HG02678 (cell line): ENCODE data around the gene CYTH2.
"Not testable (repeated sequence)": the region's sequence is repeated elsewhere in the genome, so short reads cannot be mapped to it uniquely, and the experiment has no call there.

ENCODE experiments used
- ATAC-seq: cut with Tn5 transposase; IDR thresholded peaks from one replicate; pipeline ENCODE4 v1.9.1; 2021; ENCODE audit warnings: mild to moderate bottlenecking, moderate library complexity; ENCODE audit not compliant: unreplicated experiment

Gene CYTH2

DNA sequence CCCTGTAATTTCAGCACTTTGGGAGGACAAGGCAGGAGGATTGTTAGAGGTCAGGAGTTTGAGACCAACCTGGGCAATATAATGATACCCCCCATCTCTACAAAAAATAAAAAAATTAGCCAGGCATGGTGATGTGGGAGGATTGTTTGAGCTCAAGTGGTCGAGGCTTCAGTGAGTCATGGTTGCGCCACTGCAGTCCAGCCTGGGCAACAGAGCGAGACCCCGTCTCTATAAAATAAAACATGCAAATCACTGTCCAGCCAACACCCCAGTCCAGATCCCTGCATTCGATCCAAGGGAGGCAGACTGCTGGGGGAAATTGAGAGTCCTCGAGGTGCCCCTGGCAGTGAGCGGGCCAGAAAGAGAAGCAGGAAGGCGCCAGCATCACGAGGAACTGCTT, 7.0 kb downstream of the CYTH2 start:
- ATAC-seq, result no peak

DNA sequence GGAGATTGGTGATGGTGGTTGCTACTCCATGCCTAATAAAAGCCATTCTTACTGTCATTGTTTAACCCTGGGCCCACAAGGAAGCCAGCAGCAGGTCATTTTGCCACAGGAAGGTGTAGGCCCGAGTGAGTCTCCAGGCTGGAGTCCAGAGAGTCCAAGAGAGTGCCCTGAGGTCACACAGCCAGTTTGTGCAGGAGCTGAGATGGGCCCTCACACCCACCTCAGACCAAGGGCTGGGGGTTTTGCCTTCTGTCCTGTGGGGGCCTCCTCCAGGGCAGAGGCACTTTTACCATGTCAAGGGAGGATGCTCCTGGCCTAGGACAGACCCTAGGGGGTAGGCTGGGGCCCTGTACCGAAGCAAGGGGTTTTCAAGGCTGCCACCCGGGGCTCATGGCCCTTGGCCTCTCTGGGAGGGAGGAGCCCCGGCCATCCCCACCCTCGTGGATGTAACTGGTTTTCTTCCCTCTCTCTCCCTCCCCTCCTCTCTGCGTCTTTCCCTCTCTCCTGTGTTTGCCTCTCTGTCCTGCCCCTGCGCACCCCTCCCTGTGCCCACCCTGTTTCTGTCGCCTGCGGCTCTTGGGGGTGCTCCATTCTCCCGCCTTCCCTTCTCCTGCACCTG, 8.0 kb downstream of the CYTH2 start:
- ATAC-seq, result no peak

DNA sequence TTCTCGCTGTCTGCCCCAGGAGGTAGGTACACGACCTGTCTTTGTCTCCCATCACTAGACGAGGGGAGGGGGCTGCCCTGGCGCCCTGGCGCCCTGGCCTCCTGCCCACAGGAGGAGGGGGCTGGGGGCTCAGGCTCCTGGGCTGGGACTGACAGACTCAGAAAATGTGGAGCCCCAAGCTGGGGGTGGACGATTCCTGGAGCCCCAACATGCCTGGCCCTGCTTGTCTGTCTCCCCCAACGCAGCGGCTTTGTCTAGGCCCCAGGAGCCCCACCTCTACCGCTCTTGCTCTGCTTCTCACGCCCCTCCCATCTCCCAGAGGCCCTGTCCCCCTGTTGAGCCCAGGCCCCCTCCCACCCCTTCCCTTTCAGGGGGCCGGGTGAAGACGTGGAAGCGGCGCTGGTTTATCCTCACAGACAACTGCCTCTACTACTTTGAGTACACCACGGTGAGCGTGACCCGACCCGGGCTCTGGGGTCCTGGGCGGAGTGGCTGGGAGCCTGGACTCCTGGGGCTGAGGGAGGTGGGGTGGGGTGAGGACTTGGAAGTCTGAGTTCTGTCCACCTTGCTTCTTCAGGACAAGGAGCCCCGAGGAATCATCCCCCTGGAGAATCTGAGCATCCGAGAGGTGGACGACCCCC, 8.6 kb downstream of the CYTH2 start:
- no peak for ATAC-seq

DNA sequence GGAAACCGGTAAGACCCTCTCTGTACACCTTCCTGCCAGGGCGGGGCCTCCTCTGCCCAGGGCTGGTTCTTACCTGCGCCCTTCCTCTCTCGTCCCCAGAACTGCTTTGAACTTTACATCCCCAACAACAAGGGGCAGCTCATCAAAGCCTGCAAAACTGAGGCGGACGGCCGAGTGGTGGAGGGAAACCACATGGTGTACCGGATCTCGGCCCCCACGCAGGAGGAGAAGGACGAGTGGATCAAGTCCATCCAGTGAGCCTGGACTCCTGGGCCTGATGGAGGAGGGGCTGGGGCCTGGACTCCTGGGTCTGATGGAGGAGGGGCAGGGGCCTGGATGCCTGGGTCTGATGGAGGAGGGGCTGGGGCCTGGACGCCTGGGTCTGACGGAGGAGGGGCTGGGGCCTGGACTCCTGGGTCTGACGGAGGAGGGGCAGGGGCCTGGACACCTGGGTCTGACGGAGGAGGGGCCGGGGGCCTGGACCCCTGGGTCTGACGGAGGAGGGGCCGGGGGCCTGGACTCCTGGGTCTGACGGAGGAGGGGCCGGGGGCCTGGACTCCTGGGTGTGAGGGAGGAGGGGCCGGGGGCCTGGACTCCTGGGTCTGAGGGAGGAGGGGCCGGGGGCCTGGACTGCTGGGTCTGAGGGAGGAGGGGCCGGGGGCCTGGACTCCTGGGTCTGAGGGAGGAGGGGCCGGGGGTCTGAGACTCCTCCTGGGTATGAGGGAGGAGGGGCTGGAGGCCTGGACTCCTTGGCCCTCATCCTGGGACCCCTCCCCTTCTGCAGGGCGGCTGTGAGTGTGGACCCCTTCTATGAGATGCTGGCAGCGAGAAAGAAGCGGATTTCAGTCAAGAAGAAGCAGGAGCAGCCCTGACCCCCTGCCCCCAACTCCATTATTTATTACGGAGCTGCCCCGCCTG, 9.4 kb downstream of the CYTH2 start:
- no peak for ATAC-seq

DNA sequence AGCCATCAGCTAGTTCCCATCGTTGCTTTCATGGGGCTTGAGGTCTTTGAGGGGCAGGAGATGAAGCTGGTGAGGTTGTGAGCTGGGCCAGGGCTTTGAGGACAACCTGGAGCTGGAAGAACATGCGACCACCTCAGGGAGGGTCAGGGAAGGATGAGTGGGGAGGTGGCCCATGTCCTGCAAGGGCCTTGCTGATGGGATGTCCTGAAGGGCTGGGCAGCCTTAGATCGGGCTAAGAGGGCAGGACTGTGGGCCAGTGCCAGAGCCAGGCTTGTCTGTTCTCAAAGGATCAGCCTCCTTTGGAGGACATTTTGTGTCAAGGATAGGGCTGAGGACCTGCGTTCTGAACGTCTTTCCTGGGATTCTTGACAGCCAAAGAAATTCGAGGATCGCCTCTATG, 10.5 kb downstream of the CYTH2 start:
- ATAC-seq, result no peak

DNA sequence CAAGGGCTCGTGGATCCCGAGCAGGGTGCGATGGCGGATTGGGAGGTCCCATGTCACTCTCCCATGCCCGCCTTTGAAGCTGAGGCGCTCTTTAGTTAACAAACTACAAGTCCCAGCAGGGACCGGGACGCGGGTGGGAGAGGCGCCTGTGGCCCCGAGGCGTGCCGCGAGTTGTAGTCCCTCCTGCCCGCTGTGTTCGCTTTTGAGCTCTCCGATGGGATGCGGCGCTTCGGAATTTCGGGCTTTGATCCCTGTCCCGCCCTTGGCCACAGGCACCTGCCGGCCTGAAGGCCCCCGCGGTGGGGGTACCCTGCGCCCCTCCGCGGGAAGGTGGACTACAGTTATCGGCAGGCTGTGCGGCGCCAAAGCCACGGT, 11.0 kb downstream of the CYTH2 start:
- ATAC-seq, result no peak

DNA sequence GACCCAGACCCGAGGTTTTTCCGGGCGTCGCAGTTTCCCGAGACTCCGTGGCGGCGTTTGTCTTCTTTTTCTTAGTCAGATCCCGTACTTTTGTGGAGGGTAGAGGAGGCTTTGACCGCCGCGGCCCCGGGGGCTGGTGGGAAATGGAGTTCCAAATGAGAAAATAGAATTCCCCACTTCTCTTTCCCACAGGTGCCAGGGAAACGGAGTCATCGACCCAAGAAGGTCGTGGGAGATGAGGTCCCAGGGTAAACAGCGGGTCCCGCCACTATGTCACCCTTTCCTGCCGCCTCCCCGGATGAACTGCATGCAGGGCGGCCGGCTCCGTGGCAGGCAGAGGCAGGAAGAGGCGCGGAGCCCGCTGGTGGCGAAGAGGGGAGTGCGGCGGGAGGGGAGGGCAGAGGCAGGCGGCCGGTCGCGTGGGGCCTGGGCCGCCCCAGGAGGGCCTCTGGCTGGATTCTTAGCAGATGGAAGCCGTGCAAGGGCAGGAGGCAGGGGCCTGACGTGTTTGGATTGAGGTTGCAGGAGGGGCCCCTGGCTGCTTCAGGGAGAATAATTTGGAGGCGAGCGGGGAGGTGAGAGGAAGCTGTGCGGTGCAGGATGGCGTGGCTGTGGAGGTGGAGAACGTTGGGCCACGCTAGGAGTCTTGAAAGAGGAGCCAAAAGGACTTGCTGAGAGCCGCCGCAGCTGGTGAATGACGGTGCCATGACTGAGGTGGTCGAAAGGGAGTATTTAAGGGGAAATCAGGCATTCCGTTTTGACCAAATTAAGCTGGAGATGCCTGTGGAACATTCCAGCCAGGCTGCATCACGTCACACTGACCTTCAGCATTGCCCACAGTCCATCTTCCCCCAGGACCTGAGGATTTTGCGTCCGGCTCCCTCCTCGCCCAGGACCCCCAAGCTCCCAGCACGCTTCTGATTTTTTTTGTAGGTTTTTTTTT, 11.7 kb downstream of the CYTH2 start:
- no peak for ATAC-seq

DNA sequence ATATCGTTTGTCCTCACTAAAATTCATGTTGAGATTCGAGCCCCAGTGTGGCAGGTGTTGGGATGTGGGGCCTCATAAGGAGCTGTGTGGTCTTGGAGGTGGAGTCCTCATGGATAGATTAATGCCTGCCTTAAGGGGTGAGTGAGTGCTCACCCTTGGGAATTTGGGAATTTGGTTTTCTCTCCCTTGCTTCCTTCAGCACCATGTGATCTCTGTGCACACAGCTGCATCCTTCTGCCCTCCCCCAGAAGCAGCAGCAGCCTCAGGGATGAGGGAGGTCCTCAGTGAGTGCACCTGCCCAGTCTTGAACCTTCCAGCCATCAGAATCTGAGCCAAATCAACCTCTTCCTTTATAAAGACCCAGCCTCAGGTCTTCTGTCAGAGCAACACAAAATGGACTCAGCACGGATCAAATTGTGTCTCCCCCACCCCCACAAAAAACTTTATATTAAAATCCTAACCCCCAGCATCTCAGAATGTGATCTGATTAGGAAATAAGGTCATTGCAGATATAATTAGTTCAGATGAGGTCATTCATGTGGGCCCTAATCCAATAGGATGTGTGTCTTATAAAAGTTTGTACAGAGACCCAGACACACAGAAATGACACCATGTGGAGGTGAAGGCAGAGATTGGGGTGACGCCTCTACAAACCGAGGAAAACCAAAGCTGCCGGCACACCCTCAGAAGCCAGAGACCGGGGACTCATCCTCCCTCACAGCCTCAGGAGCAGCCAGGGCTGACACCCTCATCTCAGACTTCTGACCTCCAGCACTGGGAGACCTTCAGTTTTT, 12.9 kb downstream of the CYTH2 start:
- no peak for ATAC-seq

DNA sequence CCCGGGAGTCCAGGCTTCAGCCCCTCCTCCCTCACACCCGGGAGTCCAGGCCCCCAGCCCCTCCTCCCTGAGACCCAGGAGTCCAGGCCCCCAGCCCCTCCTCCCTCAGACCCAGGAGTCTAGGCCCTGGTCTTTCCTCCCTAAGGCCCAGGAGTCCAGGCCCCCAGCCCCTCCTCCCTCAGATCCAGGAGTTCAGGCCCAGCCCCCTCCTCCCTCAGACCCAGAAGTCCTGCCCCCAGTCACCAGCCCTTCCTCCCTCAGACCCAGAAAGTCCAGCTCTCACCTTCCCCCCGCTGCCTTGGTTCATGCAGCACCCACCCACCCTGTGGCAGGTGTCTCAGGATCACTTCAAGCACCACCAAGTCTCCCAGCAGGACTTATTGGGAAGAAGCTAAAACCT, 14.1 kb downstream of the CYTH2 start:
- ATAC-seq, result no peak

DNA sequence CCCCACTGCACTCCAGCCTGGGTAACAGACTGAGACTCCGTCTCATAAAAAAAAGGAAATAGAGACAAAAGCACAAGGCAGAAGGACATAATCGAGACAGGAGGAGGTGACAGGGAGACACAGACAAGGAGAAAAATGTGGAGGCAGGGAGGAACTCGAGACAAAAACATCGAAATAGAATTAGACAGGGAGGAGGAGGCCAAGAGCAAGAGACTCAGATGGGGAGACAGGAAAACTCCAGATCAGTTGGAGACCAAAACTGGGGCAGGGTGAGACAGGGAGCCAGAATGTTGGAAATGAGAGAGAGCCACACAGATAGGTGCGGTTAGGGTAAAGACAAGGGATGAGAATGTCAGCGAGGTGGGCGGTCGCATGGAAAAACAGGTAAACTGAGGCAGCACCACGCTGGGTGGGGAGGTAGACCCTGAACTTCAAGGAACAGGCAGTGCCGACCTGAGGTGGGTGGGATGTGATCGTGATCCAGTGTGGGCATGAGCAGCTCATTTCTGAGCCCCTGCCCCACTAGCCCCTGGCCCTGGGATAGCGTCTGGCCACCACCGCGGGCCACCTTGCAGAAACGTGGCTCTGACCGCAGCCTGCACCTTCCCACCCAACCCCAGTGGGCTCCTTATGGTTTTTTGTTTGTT, 15.2 kb downstream of the CYTH2 start:
- ATAC-seq, result no peak

DNA sequence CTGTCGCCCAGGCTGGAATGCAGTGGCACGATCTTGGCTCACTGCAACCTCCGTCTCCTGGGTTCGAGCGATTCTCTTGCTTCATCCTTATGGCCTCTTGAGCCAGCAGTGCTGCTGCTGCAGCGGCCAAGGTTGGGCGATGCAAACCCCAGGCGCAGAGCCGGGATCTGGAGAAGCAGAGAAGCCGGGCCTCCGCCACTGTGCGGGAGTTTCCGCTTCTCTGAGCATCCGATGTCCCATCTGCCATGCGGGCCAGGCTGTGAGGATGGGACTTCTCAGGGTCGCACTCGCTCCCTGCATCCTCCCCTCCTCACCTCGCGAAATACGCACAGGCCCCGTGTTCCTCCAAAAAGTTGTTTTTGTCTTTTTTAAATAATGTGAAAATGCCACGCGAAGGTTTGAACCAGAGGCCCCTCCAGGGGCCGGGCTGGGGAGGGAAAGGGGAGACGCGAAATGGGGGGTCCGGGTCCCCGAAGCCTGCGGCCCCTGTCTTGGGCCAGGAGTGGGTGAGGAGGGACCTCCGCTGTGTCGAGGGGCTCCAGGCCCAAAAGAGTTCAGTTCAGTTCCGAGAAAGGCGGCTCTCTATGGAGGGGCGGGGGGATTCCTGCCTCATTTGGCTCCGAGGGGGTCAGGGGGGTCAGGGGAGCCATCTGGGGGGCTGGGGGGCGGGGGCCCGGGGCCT, 15.9 kb downstream of the CYTH2 start:
- ATAC-seq, result no peak

DNA sequence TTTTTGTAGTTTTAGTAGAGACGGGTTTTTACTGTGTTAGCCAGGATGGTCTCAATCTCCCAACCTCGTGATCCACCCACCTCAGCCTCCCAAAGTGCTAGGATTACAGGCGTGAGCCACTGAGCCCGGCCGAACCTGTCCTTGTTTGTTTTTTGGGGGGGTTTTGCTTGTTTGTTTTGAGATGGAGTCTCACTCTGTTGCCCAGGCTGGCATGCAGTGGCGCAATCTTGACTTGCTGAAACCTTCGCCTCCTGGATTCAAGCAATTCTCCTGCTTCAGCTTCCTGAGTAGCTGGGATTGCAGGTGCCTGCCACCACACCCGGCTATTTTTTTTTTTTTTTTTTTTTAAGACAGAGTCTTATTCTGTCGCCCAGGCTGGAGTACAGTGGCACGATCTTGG, 17.5 kb downstream of the CYTH2 start:
- not testable (repeated sequence) for ATAC-seq

DNA sequence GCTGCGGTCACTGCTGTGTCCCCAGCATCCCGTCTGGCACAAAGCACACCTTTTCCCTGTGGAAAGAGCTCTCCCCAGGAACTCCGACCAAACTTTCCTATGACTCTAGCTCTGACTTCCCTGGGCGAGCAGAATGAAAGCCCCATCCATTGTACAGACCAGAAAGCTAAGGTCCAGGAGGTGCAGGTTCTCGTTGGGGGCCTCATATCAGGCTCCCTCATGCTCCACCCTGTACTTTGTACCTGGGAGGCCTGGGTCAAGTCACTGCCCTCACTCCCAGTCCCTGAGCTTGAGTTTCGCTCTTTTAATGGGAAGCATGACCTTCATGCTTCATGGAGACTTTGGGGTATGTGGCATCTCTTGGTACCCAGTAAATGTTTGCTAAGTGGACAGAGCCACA, 18.4 kb downstream of the CYTH2 start:
- no peak for ATAC-seq

DNA sequence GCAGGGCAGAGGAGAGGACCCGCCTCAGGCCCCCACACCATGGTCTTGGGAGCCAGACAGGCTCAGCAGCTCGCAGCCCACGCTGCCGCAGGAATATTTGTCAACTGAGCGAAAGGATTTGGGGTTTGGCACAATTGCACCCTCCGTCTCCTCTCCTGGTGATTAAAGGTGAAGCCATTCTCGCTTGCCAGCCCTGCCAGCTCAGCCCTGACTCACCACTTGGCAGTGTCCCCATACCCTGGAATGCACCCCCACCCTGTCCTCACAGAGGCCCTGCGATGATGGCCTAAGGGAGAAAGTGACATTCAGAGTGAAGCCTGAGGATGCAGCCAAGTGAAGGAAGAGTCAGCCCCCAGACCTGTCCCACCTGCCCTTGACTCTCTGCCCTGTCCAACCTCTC, 18.8 kb downstream of the CYTH2 start:
- ATAC-seq, result no peak

DNA sequence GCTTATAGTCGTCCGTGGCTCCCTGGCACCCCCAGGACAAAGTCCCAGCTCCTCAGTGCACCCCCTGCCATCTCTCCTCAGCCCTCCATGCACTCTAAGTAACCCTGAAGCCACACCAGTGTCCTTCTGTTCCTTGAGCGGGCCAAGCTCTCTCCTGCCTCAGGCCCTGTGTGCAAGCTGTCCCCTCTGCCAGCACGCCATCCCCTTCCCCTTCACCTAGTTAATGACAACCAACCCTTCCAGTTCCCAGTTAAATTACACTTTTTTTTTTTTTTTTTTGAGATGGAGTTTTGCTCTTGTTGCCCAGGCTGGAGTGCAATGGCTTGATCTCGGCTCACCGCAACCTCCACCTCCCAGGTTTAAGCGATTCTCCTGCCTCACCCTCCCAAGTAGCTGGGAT, 19.3 kb downstream of the CYTH2 start:
- ATAC-seq, result not testable (repeated sequence)

DNA sequence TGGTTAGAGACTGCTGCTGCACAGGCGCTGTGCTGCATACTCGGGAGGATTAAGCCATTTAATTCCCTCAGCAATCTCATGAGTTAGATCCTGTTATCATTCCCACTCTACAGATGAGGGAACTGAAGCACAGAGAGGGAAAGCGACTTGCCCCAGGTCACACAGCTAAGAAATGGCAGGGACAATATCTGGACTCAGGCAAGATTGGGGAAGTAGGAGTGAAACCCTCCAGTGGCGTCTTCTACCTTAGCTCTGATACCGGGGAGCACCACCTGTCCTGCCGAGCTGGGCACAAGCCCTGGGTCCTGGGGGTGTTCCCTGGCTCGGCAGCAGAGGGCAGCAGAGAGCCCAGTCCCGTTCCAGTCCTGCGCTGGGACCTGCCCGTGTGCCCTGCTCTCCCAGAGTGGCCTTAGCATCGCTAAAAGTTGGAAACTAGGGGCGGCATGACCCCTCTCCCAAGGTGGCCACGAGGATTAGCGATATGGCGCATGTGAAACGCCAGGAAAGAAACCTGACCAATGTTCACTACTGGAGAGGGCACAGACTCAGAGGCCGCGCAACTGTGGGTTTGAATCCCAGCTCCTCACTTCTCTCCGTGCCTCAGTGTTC, 20.5 kb downstream of the CYTH2 start:
- ATAC-seq, result peak; percentile 38

DNA sequence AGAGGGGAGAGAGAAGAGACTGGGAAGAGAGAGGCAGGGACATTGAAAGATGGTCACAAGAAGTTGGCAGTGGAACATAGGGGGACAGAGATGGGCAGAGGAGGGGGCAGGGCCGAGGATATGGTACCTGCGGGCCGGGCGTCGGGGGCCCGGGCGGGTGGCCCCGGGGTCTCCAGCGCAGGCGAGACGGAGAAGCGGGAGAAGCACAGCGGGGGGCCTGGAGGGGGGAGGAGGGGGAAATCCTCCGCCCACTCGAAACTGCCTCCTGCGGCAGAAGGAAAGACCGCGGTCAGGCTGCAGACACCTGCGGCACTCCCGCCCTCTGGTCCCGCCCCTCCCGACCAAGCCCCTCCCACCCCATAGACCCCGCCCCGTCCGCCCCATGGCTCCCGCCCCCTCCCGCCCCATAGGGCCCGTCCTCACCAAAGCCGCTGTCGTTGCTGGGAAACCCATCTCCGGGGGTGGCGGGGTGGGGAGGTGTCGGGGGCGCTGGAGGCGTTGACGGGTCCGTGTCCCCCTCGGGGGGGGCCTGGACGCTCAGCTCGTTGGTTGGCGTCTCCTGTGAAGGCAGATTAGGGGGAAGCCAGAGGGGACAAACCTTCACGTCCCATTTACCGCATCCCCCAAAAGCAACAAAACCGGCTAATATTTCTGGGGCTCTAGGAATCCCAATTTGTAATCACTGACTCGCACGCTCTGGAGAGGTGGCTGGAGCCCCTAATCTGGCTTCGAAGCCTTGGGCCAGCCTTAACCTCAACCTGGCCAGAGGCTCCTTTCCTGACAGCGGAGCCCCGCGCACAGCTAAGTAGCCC, 22.0 kb downstream of the CYTH2 start:
- no peak for ATAC-seq

DNA sequence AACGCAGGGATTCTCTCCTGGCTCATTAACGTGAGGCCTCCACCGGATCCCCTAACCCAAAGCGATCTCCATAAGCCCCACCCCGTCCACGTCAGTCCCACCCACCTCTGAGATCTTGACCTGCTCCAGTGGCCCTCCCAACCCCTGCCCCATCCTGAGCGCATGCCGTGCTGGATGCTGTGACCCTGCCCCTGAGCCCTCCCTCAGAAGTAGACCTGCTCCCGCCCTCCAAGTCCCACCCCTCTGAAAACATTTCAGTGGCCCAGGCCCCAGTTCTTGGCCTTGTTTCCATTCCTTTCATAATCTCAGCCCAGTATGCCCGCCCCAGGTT, 22.6 kb downstream of the CYTH2 start:
- no peak for ATAC-seq
